ENCODE data around the gene RNASEH2B. TPM values are rescaled to one million over a fixed set of nuclear protein-coding genes. Genes with fewer than 3 reads are reported as not detected.

The RNASEH2B gene
- total and polyA plus RNA-seq, 9 of the 15 experiments (the other 6 are each of a cell fraction or from before 2014, with no cell fraction given): 26.3 to 109 (median 62.5) TPM

- TF ChIP-seq, protein P1, sequence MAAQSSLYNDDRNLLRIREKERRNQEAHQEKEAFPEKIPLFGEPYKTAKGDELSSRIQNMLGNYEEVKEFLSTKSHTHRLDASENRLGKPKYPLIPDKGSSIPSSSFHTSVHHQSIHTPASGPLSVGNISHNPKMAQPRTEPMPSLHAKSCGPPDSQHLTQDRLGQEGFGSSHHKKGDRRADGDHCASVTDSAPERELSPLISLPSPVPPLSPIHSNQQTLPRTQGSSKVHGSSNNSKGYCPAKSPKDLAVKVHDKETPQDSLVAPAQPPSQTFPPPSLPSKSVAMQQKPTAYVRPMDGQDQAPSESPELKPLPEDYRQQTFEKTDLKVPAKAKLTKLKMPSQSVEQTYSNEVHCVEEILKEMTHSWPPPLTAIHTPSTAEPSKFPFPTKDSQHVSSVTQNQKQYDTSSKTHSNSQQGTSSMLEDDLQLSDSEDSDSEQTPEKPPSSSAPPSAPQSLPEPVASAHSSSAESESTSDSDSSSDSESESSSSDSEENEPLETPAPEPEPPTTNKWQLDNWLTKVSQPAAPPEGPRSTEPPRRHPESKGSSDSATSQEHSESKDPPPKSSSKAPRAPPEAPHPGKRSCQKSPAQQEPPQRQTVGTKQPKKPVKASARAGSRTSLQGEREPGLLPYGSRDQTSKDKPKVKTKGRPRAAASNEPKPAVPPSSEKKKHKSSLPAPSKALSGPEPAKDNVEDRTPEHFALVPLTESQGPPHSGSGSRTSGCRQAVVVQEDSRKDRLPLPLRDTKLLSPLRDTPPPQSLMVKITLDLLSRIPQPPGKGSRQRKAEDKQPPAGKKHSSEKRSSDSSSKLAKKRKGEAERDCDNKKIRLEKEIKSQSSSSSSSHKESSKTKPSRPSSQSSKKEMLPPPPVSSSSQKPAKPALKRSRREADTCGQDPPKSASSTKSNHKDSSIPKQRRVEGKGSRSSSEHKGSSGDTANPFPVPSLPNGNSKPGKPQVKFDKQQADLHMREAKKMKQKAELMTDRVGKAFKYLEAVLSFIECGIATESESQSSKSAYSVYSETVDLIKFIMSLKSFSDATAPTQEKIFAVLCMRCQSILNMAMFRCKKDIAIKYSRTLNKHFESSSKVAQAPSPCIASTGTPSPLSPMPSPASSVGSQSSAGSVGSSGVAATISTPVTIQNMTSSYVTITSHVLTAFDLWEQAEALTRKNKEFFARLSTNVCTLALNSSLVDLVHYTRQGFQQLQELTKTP (IDR thresholded peaks at IDR 0.05; ENCODE audit: low read depth in 1 of 2, partially characterized antibody in 2 of 2): no peak
- no peak for TF ChIP-seq NR2C2 (CRISPR knock-in tag; IDR thresholded peaks at IDR 0.05)
- TF ChIP-seq NR2C2 (tag; IDR thresholded peaks at IDR 0.05): no peak
- TF ChIP-seq NFE2 (IDR thresholded peaks at IDR 0.05; ENCODE audit: low read depth): no peak
- no peak for TF ChIP-seq TCF7 (IDR thresholded peaks at IDR 0.05; ENCODE audit: borderline replicate concordance)
- TF ChIP-seq PHF21A (IDR thresholded peaks at IDR 0.05; ENCODE audit: borderline replicate concordance, low read depth): no peak
- no peak for TF ChIP-seq ZNF57 (CRISPR knock-in tag; IDR thresholded peaks at IDR 0.05)
- TF ChIP-seq ATF7 (IDR thresholded peaks at IDR 0.05): no peak
- no peak for TF ChIP-seq SMAD3 (CRISPR knock-in tag; conservative IDR thresholded peaks at IDR 0.05)
- no peak for TF ChIP-seq HCFC1 (IDR thresholded peaks at IDR 0.05; ENCODE audit: low read depth, low read length)
- no peak for TF ChIP-seq CTBP1 (IDR thresholded peaks at IDR 0.05; ENCODE audit: borderline replicate concordance)
Observed at GRCh38 chr13:50893211-50893852, 16.3 kb upstream of the RNASEH2B start (continued).

Data from K562 (cell line).